IPS-18a (cell line): ENCODE data around the gene ZBTB44.

ENCODE experiments used
- H3K27ac ChIP-seq: one replicate; pipeline ENCODE4 v1.5.1; 2013; ENCODE audit warnings: low read length
- H3K27me3 ChIP-seq: one replicate; pipeline ENCODE4 v1.6.1; 2013; ENCODE audit warnings: mild to moderate bottlenecking, low read length; ENCODE audit not compliant: control insufficient read depth, insufficient read depth
- H3K36me3 ChIP-seq: one replicate; pipeline ENCODE4 v1.6.1; 2013; ENCODE audit warnings: low read depth, low read length; ENCODE audit not compliant: control insufficient read depth
- H3K4me1 ChIP-seq: one replicate; pipeline ENCODE4 v1.6.1; 2013; ENCODE audit warnings: low read depth, low read length; ENCODE audit not compliant: control insufficient read depth
- H3K4me3 ChIP-seq: one replicate; pipeline ENCODE4 v1.5.1; 2013; ENCODE audit warnings: low read length
- H3K9ac ChIP-seq: one replicate; pipeline ENCODE4 v1.6.1; 2013; ENCODE audit warnings: mild to moderate bottlenecking, low read length, moderate library complexity
- H3K9me3 ChIP-seq: one replicate; pipeline ENCODE4 v1.6.1; 2013; ENCODE audit warnings: low read depth, low read length; ENCODE audit not compliant: control insufficient read depth

The ZBTB44 gene

DNA sequence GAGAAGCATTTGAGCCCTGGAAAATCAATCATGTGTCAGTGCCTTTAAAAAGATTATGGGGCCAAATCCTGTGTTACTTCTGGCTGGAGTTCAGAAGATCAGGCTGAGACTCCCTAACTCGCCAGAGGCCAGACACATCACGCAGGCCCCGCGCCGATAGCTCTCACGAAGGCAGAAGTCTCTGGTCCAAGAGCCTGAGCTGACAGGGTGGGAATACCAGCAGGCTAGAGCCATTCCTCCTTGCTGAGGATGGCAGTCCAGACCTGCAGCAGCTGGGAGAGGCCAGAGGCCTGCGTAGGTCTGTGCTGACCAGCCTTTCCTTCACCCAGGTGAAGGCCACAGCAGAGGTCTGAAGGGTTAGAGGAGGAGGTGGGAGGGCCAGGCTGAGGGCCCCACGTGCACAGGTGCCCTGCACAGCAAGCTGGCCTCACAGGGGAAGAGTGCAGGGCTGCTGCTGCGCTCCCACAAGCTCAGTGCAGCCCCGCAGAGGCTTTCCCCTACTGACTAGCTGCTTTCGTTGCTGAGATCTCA is 102.2 kb downstream of the ZBTB44 start:
- Histone ChIP-seq H3K36me3 (no peaks in the 10 kb centered on the region), H3K4me3 (no peak overlapping the region), H3K27ac (no peak overlapping the region), H3K4me1 (peaks cover 6% of the 10 kb centered on the region), H3K27me3 (no peaks in the 10 kb centered on the region), H3K9me3 (no peaks in the 10 kb centered on the region), H3K9ac (no peak overlapping the region)

DNA sequence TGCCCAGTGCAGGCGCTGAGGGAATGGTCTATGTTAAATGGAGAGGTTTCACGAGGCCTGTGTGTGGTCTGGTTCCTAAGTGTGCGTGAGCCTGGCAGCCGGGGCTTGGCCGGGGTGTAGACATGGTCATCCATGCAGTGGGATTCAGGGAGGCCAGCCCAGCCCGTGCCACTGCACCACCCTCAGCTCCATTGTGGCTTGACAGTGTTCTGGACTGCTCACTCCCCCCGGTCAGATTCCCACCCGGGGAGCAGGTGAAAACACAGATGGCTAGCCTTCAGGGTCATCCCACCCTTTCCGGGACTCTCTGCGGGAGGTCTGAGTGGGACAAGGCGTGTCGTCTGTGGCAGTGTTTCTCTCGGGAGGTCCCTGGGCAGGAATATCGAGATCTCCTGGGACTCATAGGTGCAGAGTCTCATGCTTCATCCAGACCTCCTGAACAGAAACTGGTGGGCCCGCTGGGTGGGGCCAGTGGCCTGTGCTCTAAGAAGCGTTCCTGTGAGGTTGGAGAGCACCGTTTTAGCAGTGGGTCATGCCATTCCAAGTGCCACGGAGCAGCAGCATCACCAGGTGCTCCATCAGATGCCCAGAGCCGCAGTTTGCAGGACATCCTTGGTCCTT is 102.8 kb downstream of the ZBTB44 start:
- H3K36me3 ChIP-seq: no peaks in the 10 kb centered on the region
- no peak overlapping the region for H3K27ac ChIP-seq
- H3K4me3 ChIP-seq: no peak overlapping the region
- no peaks in the 10 kb centered on the region for H3K4me1 ChIP-seq
- H3K9me3 ChIP-seq: no peaks in the 10 kb centered on the region
- no peak overlapping the region for H3K9ac ChIP-seq
- no peaks in the 10 kb centered on the region for H3K27me3 ChIP-seq

DNA sequence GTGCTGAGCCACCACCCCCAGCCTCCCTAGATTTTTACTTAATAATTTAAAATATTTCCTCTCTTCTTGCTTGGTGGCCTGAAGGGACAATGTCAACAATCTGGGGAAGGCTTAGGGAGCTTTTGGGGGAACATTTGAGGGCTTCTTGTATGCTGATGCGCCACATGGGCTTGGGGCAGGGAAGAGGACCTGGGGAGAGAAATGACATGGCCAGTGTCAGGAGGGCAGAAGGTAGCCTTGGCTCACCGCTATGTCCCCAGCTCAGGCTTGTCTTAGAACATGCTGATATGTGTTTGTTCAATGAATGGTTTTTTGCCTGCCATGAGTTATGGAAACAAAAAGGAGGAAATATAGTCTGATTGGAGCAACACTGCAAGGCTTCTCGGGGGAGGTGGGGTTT is 103.6 kb downstream of the ZBTB44 start:
- Histone ChIP-seq H3K9me3 (no peaks in the 10 kb centered on the region), H3K4me3 (no peak overlapping the region), H3K27ac (no peak overlapping the region), H3K27me3 (no peaks in the 10 kb centered on the region), H3K4me1 (no peaks in the 10 kb centered on the region), H3K36me3 (no peaks in the 10 kb centered on the region), H3K9ac (no peak overlapping the region)

DNA sequence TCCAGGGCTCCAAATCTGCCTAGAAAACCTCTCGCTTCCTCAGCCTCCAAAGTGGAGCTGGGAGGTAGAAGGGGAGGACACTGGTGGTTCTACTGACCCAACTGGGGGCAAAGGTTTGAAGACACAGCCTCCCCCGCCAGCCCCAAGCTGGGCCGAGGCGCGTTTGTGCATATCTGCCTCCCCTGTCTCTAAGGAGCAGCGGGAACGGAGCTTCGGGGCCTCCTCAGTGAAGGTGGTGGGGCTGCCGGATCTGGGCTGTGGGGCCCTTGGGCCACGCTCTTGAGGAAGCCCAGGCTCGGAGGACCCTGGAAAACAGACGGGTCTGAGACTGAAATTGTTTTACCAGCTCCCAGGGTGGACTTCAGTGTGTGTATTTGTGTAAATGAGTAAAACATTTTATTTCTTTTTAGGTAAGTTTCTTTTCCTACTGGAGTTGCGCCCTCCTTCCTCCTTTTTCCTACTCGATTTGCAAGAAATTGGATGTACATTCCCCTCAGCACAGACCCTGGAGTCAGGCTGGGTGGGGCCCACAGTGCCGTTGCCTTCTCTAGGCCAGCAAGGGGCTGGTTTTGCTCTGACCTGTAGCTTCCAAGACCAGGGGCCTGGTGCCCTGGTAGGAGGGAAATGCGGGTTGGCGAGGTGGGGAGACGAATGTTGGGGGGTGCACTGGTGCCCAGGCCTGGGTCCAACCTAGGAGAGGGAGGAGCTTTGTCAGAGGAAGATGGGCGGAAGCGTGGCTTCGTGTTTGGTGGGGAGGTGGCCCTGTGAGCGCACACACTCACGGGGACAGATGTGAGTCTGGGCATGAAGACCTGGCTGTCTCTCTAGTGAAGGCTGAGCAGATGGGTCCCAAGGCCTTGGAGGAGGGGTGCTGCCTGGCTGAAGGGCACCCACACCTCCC is 104.5 kb downstream of the ZBTB44 start:
- Histone ChIP-seq H3K27ac (no peak overlapping the region), H3K27me3 (no peaks in the 10 kb centered on the region), H3K9ac (no peak overlapping the region), H3K4me1 (no peaks in the 10 kb centered on the region), H3K9me3 (no peaks in the 10 kb centered on the region), H3K36me3 (no peaks in the 10 kb centered on the region), H3K4me3 (no peak overlapping the region)

DNA sequence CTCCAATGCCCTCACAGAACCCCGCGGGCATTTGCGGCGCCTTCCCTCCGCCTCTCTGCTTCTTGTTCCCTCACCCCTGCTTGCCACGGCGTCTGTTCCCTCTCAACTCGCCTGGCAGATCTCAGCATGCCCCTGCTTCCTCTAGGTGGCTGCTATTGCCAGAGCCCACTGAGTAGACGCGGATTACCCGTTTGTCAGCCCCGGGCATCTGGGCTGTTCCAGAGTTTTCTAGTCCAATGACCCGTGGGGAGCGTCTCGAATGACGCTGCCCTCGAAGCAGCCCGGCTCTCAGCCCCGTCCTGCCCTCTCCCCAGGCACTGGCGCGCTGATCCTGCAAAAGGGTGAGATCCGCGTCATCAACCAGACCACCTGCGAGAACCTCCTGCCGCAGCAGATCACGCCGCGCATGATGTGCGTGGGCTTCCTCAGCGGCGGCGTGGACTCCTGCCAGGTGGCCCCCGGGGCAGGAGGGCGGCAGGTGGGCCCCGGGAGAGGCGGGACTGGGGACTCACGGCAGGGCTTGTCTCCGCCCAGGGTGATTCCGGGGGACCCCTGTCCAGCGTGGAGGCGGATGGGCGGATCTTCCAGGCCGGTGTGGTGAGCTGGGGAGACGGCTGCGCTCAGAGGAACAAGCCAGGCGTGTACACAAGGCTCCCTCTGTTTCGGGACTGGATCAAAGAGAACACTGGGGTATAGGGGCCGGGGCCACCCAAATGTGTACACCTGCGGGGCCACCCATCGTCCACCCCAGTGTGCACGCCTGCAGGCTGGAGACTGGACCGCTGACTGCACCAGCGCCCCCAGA is 105.4 kb downstream of the ZBTB44 start:
- H3K36me3 ChIP-seq: no peaks in the 10 kb centered on the region
- H3K27me3 ChIP-seq: no peaks in the 10 kb centered on the region
- no peak overlapping the region for H3K27ac ChIP-seq
- no peaks in the 10 kb centered on the region for H3K4me1 ChIP-seq
- no peak overlapping the region for H3K9ac ChIP-seq
- H3K4me3 ChIP-seq: no peak overlapping the region
- H3K9me3 ChIP-seq: no peaks in the 10 kb centered on the region

DNA sequence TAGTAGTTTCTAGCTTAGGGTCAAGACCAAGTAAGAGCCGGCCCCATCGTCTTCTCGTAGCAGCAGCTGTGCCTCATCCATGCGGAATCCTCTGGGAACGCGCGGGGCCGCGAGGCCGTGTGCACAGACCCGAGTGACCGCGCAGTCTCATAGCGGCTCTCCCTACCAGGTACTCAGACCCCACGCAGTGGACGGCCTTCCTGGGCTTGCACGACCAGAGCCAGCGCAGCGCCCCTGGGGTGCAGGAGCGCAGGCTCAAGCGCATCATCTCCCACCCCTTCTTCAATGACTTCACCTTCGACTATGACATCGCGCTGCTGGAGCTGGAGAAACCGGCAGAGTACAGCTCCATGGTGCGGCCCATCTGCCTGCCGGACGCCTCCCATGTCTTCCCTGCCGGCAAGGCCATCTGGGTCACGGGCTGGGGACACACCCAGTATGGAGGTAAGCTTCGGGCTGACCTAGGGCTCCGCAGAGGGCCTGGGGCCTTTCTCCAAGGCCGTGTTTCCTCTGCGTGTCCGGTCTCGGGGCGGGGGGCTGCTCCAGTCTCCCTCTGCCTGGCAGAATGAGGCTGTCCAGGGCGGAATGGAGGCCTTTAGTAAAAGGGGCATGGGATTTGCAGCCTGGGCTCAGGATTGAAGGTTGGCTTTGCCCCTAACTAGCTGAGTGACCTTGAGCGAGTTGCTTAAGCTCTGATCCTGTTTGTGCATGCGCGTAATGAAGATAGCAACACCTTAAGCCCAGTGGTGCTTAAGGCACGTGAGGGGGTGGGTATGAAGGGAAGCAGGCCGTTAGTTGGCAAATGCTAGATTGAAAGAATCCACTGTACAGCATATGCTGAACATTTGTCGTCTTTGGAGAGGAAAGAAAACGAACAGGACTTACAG is 106.2 kb downstream of the ZBTB44 start:
- Histone ChIP-seq H3K4me1 (no peaks in the 10 kb centered on the region), H3K9ac (no peak overlapping the region), H3K4me3 (no peak overlapping the region), H3K36me3 (no peaks in the 10 kb centered on the region), H3K27ac (no peak overlapping the region), H3K27me3 (no peaks in the 10 kb centered on the region), H3K9me3 (no peaks in the 10 kb centered on the region)

DNA sequence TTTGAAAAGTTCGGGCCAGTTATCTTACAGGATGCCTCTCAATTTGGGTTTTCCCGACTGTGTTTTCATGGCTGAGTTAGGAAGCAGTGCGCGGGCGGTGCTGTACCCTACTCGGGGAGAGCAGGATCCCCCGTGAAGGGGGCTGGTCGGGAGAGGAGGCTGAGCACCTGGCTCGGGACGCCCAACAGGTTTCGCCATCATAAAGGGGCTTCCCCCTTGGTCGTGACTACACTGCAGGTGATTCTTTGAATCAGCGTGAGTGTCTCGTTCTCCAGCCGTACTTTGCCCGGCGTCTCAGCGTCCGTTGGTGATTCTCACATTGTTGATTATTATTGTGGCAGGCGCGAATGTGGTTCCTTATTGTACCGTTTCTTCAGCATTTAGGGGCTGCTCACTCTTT is 108.6 kb downstream of the ZBTB44 start:
- no peaks in the 10 kb centered on the region for H3K27me3 ChIP-seq
- H3K9me3 ChIP-seq: no peaks in the 10 kb centered on the region
- no peak overlapping the region for H3K9ac ChIP-seq
- no peaks in the 10 kb centered on the region for H3K36me3 ChIP-seq
- no peak overlapping the region for H3K27ac ChIP-seq
- H3K4me1 ChIP-seq: no peaks in the 10 kb centered on the region
- H3K4me3 ChIP-seq: no peak overlapping the region

DNA sequence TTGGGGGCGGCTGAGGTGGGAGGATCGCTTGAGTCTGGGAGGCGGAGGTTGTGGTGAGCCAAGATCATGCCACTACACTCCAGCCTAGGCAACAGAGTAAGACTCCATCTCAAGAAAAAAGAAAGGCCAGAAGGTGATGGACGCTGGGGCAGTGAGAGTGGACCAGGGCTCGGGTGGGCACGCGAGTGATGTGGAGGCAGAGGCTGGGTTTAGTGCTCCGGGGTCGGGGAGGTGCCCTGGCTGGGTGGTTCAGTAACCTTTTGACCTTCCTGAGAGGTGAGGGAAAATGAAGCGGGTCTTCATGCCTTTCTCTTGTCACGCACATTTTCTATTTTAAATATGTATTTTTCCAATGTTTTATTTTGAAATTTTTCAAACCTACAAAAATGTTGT is 110.0 kb downstream of the ZBTB44 start:
- no peak overlapping the region for H3K9ac ChIP-seq
- no peaks in the 10 kb centered on the region for H3K27me3 ChIP-seq
- H3K27ac ChIP-seq: no peak overlapping the region
- no peak overlapping the region for H3K4me3 ChIP-seq
- no peaks in the 10 kb centered on the region for H3K36me3 ChIP-seq
- no peaks in the 10 kb centered on the region for H3K4me1 ChIP-seq
- H3K9me3 ChIP-seq: no peaks in the 10 kb centered on the region

DNA sequence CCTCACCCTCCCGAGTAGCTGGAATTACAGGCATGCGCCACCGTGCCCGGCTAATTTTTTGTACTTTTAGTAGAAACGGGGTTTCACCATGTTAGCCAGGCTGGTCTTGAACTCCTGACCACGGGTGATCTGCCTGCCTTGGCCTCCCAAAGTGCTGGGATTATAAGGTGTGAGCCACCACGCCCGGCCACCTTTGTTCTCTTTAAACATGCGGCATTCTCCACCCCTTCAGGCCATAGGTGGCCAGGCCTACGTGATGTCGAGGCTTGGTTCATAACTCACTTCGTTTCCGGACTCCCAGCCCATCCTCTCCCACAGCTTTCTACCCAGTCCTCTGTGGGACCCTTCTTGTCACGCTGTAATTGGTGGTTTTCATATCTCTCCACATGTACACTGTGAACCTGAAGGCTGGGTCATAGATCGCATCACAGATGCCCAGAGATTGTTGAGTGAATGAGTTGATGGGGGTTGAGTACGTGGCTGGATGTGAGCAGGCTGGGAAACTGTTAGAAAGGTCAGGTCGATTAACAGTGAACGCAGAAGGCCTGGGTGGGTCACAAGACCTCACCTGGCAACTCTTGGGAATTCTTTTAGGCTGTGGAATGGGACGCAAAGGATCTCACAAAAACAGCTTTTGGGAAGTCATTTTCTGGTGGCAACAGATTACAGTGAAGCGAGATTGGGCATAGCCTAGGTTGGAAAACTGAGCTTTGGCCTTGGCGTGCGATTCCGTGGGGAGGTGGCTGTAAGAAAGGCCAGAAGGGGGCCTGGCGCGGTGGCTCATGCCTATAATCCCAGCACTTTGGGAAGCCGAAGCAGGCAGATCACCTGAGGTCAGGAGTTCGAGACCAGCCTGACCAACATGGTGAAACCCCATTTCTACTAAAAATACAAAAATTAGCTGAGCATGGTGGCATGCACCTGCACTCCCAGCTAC is 110.7 kb downstream of the ZBTB44 start:
- Histone ChIP-seq H3K9ac (no peak overlapping the region), H3K27ac (no peak overlapping the region), H3K36me3 (no peaks in the 10 kb centered on the region), H3K27me3 (no peaks in the 10 kb centered on the region), H3K4me1 (no peaks in the 10 kb centered on the region), H3K9me3 (no peaks in the 10 kb centered on the region), H3K4me3 (no peak overlapping the region)
